Measurements from ENCODE around the gene RNF186. TPM values are rescaled to one million over a fixed set of nuclear protein-coding genes. Genes with fewer than 3 reads are reported as not detected.
A peak's percentile ranks its signal among the peaks of the same experiment; 100 is the strongest.

The RNF186 gene, protein sequence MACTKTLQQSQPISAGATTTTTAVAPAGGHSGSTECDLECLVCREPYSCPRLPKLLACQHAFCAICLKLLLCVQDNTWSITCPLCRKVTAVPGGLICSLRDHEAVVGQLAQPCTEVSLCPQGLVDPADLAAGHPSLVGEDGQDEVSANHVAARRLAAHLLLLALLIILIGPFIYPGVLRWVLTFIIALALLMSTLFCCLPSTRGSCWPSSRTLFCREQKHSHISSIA
- not detected for total RNA-seq
- polyA plus RNA-seq: under 1 TPM in 1 of 3 donors, not detected in 2; 0.07 TPM
- long read RNA-seq, donor 1, partial matches to known transcripts: 0 of 1 reads
- long read RNA-seq, donor 1, other reads (novel, unspliced or antisense): 0 of 1 reads
- long read RNA-seq, donor 2, transcript RNF186-201 (1 exons, 1,250 nt): major isoform, 16 of 16 reads
- long read RNA-seq, donor 2, partial matches to known transcripts: 0 of 16 reads
- long read RNA-seq, donor 2, other reads (novel, unspliced or antisense): 0 of 16 reads

DNA sequence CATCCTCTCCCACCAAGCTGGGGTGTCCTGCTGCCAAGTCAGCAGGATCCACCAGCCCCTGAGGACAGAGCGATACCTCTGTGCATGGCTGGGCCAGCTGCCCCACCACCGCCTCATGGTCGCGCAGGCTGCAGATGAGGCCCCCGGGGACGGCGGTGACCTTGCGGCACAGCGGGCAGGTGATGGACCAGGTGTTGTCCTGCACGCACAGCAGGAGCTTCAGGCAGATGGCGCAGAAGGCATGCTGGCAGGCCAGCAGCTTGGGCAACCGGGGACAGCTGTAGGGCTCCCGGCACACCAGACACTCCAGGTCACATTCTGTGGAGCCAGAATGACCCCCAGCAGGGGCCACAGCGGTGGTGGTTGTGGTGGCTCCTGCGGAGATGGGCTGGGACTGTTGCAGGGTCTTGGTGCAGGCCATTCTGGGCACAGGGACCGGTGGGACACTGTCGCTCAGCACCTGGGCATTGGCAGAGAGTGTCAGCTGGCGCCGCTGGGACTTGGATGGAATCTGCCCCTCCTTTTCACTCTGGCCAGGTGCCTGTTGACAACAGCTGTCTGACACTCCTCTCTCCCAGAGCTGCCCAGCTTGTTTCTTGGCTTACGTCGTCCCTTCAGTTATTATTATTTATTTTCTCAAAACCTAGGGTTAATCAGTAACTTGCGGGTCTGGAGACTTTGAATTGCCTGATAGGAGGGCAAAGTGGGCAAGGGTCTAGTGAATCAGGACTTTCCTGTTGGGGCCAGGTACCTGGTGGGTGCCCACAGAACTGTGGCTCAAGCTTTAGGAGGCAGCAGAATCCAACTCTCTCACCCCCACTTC lies at the start of gene RNF186:
TSS of gene RNF186 (minus strand) at position 603 of the 823 bp plus-strand sequence. CDS start at position 421, 182 bp downstream.
- DNase-seq: peak; percentile 65
- H3K27me3 ChIP-seq (replicated peaks in 1 of 7): no peaks in the 10 kb centered on the region
- H3K4me1 ChIP-seq: peaks cover 0 to 23% (median 0%) of the 10 kb centered on the region in 6 donors
- peak within 1 kb of the TSS in 6 of 8 donors; percentile 22 to 80 (median 66) for H3K27ac ChIP-seq
- no peak within 1 kb of the TSS for H3K4me3 ChIP-seq
- TF ChIP-seq, protein P1, sequence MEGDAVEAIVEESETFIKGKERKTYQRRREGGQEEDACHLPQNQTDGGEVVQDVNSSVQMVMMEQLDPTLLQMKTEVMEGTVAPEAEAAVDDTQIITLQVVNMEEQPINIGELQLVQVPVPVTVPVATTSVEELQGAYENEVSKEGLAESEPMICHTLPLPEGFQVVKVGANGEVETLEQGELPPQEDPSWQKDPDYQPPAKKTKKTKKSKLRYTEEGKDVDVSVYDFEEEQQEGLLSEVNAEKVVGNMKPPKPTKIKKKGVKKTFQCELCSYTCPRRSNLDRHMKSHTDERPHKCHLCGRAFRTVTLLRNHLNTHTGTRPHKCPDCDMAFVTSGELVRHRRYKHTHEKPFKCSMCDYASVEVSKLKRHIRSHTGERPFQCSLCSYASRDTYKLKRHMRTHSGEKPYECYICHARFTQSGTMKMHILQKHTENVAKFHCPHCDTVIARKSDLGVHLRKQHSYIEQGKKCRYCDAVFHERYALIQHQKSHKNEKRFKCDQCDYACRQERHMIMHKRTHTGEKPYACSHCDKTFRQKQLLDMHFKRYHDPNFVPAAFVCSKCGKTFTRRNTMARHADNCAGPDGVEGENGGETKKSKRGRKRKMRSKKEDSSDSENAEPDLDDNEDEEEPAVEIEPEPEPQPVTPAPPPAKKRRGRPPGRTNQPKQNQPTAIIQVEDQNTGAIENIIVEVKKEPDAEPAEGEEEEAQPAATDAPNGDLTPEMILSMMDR (IDR thresholded peaks at IDR 0.05 in 8 of 11, conservative IDR thresholded peaks at IDR 0.05 in 3 of 11): no peak
- no peak for TF ChIP-seq POLR2AphosphoS5 (IDR thresholded peaks at IDR 0.05)
- intact Hi-C loops (cut with DNase I; ENCODE audit: low total_unique reads): no loop called here
- 91 to 94% (median 93%) methylated on average over 7 to 22 of the region's 22 CpGs for WGBS, 5 donors
- no peaks in the 10 kb centered on the region for H3K9me3 ChIP-seq
- no peaks in the 10 kb centered on the region for H3K36me3 ChIP-seq

DNA sequence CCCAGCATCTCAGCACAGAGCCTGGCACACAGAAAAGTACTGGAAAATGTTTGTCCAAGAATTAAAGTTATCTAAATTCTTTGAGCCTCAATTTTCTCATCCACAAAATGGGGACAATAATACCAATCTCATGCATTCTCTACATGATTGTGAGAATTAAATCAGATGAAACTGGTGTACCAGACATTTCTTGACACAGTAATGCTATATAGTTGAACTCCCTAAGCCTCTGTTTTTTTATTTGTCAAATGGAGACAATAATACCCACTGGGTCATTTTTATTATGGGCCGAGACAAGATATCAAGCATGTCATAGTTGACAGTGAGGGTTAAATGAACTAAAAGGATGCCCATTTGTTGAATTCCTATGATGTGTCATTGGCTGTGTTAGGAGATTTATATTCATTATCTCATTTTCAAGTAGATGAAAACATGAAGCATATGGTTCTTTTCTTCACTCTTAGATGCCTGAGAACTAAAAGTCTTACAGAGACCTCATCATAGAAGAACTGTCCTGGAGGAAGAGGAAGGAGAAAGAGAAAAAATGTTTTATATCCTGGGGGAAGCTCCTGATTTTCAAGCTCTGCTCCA lies 49.6 kb upstream of the RNF186 start:
- Histone ChIP-seq H3K27ac (no peak overlapping the region), H3K4me1 (no peaks in the 10 kb centered on the region)
- 82 to 97% (median 88%) methylated on average over 1 of the region's 1 CpG for WGBS, 5 donors

DNA sequence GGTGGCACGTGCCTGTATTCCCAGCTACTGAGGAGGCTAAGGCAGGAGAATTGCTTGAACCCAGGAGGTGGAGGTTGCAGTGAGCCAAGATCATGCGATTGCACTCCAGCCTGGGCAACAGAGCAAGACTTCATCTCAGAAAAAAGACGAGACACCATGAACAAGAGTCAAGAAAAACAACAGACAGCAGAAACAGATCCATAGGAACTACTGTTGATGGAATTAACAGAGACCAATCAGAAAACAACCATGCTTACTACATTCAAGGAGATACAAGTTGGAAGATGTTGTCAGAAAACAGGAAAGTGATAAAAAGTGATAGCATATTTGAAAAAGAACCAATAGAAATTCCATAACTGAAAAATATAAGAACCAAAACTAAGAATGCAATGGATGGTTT lies 47.9 kb upstream of the RNF186 start:
- no peak for DNase-seq
- Histone ChIP-seq H3K27me3 (replicated peaks in 1 of 7) (peaks cover 0 to 41% (median 0%) of the 10 kb centered on the region in 7 donors), H3K27ac (no peak overlapping the region), H3K9me3 (peaks cover 0 to 22% (median 11%) of the 10 kb centered on the region in 8 donors), H3K4me1 (no peaks in the 10 kb centered on the region), H3K36me3 (no peaks in the 10 kb centered on the region), H3K4me3 (no peak overlapping the region)
- intact Hi-C loops (cut with DNase I; ENCODE audit: low total_unique reads): no loop called here
- 75 to 90% (median 78%) methylated on average over 3 of the region's 3 CpGs for WGBS, 5 donors
- TF ChIP-seq POLR2A (IDR thresholded peaks at IDR 0.05) (no peak), POLR2AphosphoS5 (IDR thresholded peaks at IDR 0.05) (no peak)
- TF ChIP-seq, protein P1 (IDR thresholded peaks at IDR 0.05 in 8 of 11, conservative IDR thresholded peaks at IDR 0.05 in 3 of 11): no peak

More for the DNA sequence above, 49.6 kb upstream of the RNF186 start:
- H3K27me3 ChIP-seq (replicated peaks in 1 of 7): peaks cover 0 to 47% (median 0%) of the 10 kb centered on the region in 7 donors
- no peaks in the 10 kb centered on the region for H3K36me3 ChIP-seq
- peaks cover 0 to 22% (median 11%) of the 10 kb centered on the region in 8 donors for H3K9me3 ChIP-seq
- H3K4me3 ChIP-seq: no peak overlapping the region
- no peak for DNase-seq
- no peak for TF ChIP-seq POLR2A (IDR thresholded peaks at IDR 0.05)
- TF ChIP-seq POLR2AphosphoS5 (IDR thresholded peaks at IDR 0.05): no peak
- TF ChIP-seq, protein P1 (IDR thresholded peaks at IDR 0.05 in 8 of 11, conservative IDR thresholded peaks at IDR 0.05 in 3 of 11): no peak
- intact Hi-C loops (cut with DNase I; ENCODE audit: low total_unique reads): no loop called here

All from spleen (tissue), 13 donors.